K562 (cell line): ENCODE measurements around the gene NOL4L. TPM values are rescaled to one million over a fixed set of nuclear protein-coding genes. Genes with fewer than 3 reads are reported as not detected.

ENCODE experiments used
- BRF1 ChIP-seq: IDR thresholded peaks from 3 replicates; pipeline ENCODE4 v1.6.1; 2011; ENCODE audit warnings: borderline replicate concordance, mild to moderate bottlenecking; ENCODE audit not compliant: insufficient read length; ENCODE audit errors: extremely low read depth
- CEBPG ChIP-seq, 3 experiments: fragments of 200-800 bp in 1 of 3; sonication (Bioruptor generic) in 1 of 3; sonication (generic) in 1 of 3; formaldehyde crosslinking in 1 of 3; IDR thresholded peaks in 2 of 3; conservative IDR thresholded peaks in 1 of 3; 2 replicates each; pipeline versions ENCODE4 v1.6.1 to v1.8.0; 2016 to 2022; ENCODE audit warnings: missing compliant biosample characterization in 2 of 3, missing genetic modification characterization in 2 of 3, mild to moderate bottlenecking in 1 of 3, missing genetic modification reagents in 1 of 3
- FOXA1 ChIP-seq: fragments of 450-650 bp; IDR thresholded peaks from 2 replicates; pipeline ENCODE4 v1.6.1; 2016; ENCODE audit warnings: mild to moderate bottlenecking, borderline replicate concordance
- HDAC1 ChIP-seq, 2 experiments: fragments of 450-650 bp; IDR thresholded peaks; 2 replicates each; pipeline ENCODE4 v1.6.1; 2016 to 2017; ENCODE audit warnings: inconsistent platforms in 1 of 2, mild to moderate bottlenecking in 1 of 2, moderate library complexity in 1 of 2
- L3MBTL2 ChIP-seq: fragments of 450-650 bp; IDR thresholded peaks from 2 replicates; pipeline ENCODE4 v1.6.1; 2016; ENCODE audit warnings: mild to moderate bottlenecking, moderate library complexity
- MAFG ChIP-seq: fragments of 450-650 bp; conservative IDR thresholded peaks from 2 replicates; pipeline ENCODE4 v1.6.1; 2016; ENCODE audit warnings: missing genetic modification characterization, missing compliant biosample characterization
- MIER1 ChIP-seq: fragments of 450-650 bp; IDR thresholded peaks from 2 replicates; pipeline ENCODE4 v1.6.1; 2016; ENCODE audit warnings: antibody characterized with exemption, mild to moderate bottlenecking, low read depth
- NFXL1 ChIP-seq: fragments of 450-650 bp; formaldehyde crosslinking; IDR thresholded peaks from 2 replicates; pipeline ENCODE4 v1.4.0; 2021; ENCODE audit warnings: mild to moderate bottlenecking
- PHB2 ChIP-seq: fragments of 450-650 bp; IDR thresholded peaks from 2 replicates; pipeline ENCODE4 v1.6.1; 2017; ENCODE audit warnings: low read depth
- PHF20 ChIP-seq: fragments of 450-650 bp; IDR thresholded peaks from 2 replicates; pipeline ENCODE4 v1.6.1; 2018; ENCODE audit not compliant: partially characterized antibody
- PHF8 ChIP-seq: fragments of 200-600 bp; sonication (generic); IDR thresholded peaks from 2 replicates; pipeline ENCODE4 v1.6.1; 2012; ENCODE audit warnings: mixed run types, mild to moderate bottlenecking, inconsistent platforms, low read length, moderate library complexity, borderline replicate concordance
- POLR3A ChIP-seq: IDR thresholded peaks from 2 replicates; pipeline ENCODE4 v1.6.1; 2011; ENCODE audit warnings: borderline replicate concordance, mild to moderate bottlenecking, moderate library complexity; ENCODE audit not compliant: insufficient read length, insufficient read depth; ENCODE audit errors: extremely low read depth
- RBM39 ChIP-seq: fragments of 200-400 bp; formaldehyde crosslinking; optimal IDR thresholded peaks from 2 replicates; pipeline ENCODE3; 2018; ENCODE audit warnings: low read depth, low read length
- RCOR1 ChIP-seq, 2 experiments: IDR thresholded peaks; 2 replicates each; pipeline ENCODE4 v1.6.1; 2012; ENCODE audit warnings: low read depth in 2 of 2, low read length in 2 of 2, borderline replicate concordance in 1 of 2, improper control_type of control experiment in 1 of 2
- TBP ChIP-seq: optimal IDR thresholded peaks from 2 replicates; pipeline ENCODE3; 2011; ENCODE audit warnings: low read depth, low read length, improper control_type of control experiment
- THRA ChIP-seq: fragments of 450-650 bp; IDR thresholded peaks from 2 replicates; pipeline ENCODE4 v1.6.1; 2017; ENCODE audit warnings: mild to moderate bottlenecking, moderate library complexity
- ZNF24 ChIP-seq: fragments of 450-650 bp; IDR thresholded peaks from 2 replicates; pipeline ENCODE4 v1.6.1; 2016
- polyA plus RNA-seq, 8 experiments: library from polyadenylated mRNA; depleted of rRNA in 4 of 8; stranded (reverse) in 5 of 8; unstranded in 3 of 8; fragments of >200 nt; fragmentation: Nextera tagmentation in 2 of 8; fragmentation: Illumina TruSeq in 1 of 8; extraction: Ambion mirVana in 2 of 8; extraction: Trizol in 1 of 8; gene quantifications; 2 replicates each; pipeline versions ENCODE4 v1.2.1 to v1.2.3, GENCODE V29; 2011 to 2014; ENCODE audit warnings: inconsistent platforms in 1 of 8, missing spikeins in 1 of 8
- total RNA-seq, 7 experiments: library from RNA; depleted of rRNA in 6 of 7; stranded (reverse); fragments of >200 nt in 6 of 7; fragmentation: Illumina TruSeq in 2 of 7; extraction: Trizol in 2 of 7; gene quantifications; 2 replicates each; pipeline versions ENCODE4 v1.2.1 to v1.2.3, GENCODE V29; 2011 to 2021; ENCODE audit warnings: low replicate concordance in 1 of 7
- TF ChIP-seq, protein P1 (sequence below): fragments of 450-650 bp; IDR thresholded peaks from 2 replicates; pipeline ENCODE4 v1.6.1; 2016; ENCODE audit warnings: borderline replicate concordance
- TF ChIP-seq, protein P2 (sequence below), 2 experiments: IDR thresholded peaks; 2 replicates each; pipeline ENCODE4 v1.6.1; 2011; ENCODE audit warnings: borderline replicate concordance in 1 of 2, control low read depth in 1 of 2, low read depth in 1 of 2, low read length in 1 of 2, mild to moderate bottlenecking in 1 of 2, mixed read lengths in 1 of 2, moderate library complexity in 1 of 2; ENCODE audit not compliant: insufficient read depth in 1 of 2, insufficient read length in 1 of 2, poor library complexity in 1 of 2, severe bottlenecking in 1 of 2; ENCODE audit errors: extremely low read depth in 1 of 2
- TF ChIP-seq, protein P3 (sequence below): fragments of 250-450 bp; sonication (Bioruptor Pico); IDR thresholded peaks from 2 replicates; pipeline ENCODE4 v1.8.0; 2022; ENCODE audit warnings: moderate library complexity, mild to moderate bottlenecking, inconsistent platforms

NOL4L gene
- total and polyA plus RNA-seq, 9 of the 15 experiments (the other 6 are each of a cell fraction or from before 2014, with no cell fraction given), result 5.1 to 36.2 (median 13.6) TPM

GRCh38 chr20:32621071-32621890 is 36.1 kb upstream of the NOL4L start (continued):
- TF ChIP-seq, protein P1, sequence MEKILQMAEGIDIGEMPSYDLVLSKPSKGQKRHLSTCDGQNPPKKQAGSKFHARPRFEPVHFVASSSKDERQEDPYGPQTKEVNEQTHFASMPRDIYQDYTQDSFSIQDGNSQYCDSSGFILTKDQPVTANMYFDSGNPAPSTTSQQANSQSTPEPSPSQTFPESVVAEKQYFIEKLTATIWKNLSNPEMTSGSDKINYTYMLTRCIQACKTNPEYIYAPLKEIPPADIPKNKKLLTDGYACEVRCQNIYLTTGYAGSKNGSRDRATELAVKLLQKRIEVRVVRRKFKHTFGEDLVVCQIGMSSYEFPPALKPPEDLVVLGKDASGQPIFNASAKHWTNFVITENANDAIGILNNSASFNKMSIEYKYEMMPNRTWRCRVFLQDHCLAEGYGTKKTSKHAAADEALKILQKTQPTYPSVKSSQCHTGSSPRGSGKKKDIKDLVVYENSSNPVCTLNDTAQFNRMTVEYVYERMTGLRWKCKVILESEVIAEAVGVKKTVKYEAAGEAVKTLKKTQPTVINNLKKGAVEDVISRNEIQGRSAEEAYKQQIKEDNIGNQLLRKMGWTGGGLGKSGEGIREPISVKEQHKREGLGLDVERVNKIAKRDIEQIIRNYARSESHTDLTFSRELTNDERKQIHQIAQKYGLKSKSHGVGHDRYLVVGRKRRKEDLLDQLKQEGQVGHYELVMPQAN, result no peak
- TF ChIP-seq MAFG (tag) (no peak), ZNF24 (peak; percentile 95), POLR3A (no peak), MIER1 (no peak), L3MBTL2 (0 out of 2 replicates have a peak, but pooled peaks have one; percentile 33), THRA (no peak), CEBPG (CRISPR knock-in tag; IDR thresholded peaks at IDR 0.05) (no peak), CEBPG (tag; conservative IDR thresholded peaks at IDR 0.05 in 1 of 2, IDR thresholded peaks at IDR 0.05 in 1 of 2) (no peak), RCOR1 (IDR thresholded peaks at IDR 0.05; ENCODE audit: borderline replicate concordance in 1 of 2, low read depth in 2 of 2, low read length in 2 of 2) (no peak), HDAC1 (IDR thresholded peaks at IDR 0.05) (0 out of 4 replicates have a peak, but pooled peaks of 1 of the 2 experiments have one; percentile 12), PHB2 (no peak), NFXL1 (CRISPR knock-in tag) (no peak), BRF1 (no peak), PHF8 (no peak), FOXA1 (no peak), TBP (no peak), PHF20 (no peak), RBM39 (no peak)
- TF ChIP-seq, protein P2, sequence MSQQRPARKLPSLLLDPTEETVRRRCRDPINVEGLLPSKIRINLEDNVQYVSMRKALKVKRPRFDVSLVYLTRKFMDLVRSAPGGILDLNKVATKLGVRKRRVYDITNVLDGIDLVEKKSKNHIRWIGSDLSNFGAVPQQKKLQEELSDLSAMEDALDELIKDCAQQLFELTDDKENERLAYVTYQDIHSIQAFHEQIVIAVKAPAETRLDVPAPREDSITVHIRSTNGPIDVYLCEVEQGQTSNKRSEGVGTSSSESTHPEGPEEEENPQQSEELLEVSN (IDR thresholded peaks at IDR 0.05; ENCODE audit: borderline replicate concordance in 1 of 2, extremely low read depth in 1 of 2, insufficient read depth in 1 of 2, insufficient read length in 1 of 2, low read depth in 1 of 2, low read length in 1 of 2, poor library complexity in 1 of 2, severe bottlenecking in 1 of 2), result no peak
- TF ChIP-seq, protein P3, sequence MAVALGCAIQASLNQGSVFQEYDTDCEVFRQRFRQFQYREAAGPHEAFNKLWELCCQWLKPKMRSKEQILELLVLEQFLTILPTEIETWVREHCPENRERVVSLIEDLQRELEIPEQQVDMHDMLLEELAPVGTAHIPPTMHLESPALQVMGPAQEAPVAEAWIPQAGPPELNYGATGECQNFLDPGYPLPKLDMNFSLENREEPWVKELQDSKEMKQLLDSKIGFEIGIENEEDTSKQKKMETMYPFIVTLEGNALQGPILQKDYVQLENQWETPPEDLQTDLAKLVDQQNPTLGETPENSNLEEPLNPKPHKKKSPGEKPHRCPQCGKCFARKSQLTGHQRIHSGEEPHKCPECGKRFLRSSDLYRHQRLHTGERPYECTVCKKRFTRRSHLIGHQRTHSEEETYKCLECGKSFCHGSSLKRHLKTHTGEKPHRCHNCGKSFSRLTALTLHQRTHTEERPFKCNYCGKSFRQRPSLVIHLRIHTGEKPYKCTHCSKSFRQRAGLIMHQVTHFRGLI (CRISPR knock-in tag), result no peak
